ENCODE results near the gene PEX10.

The PEX10 gene

DNA sequence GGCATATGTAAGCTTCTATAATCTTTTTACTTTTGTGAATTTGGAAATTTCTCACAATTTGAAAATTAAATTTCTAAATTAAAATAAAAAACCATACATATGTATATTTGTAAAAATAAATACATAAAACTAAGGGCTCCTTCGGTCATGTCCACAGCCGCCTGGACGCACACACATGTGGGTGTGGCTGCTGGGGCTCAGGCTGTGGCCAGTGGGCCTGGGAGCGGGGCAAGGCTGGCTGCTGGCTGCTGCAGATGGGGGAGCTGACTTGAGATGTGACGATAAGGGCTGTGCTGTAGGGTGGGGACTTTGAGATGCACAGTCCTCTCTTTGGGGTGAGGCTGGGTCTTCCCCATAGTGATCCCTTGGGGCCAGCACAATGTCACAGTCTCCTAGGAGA is 15.9 kb downstream of the PEX10 start:
- H3K27ac ChIP-seq = no peak overlapping the region
- TF ChIP-seq, protein P1, sequence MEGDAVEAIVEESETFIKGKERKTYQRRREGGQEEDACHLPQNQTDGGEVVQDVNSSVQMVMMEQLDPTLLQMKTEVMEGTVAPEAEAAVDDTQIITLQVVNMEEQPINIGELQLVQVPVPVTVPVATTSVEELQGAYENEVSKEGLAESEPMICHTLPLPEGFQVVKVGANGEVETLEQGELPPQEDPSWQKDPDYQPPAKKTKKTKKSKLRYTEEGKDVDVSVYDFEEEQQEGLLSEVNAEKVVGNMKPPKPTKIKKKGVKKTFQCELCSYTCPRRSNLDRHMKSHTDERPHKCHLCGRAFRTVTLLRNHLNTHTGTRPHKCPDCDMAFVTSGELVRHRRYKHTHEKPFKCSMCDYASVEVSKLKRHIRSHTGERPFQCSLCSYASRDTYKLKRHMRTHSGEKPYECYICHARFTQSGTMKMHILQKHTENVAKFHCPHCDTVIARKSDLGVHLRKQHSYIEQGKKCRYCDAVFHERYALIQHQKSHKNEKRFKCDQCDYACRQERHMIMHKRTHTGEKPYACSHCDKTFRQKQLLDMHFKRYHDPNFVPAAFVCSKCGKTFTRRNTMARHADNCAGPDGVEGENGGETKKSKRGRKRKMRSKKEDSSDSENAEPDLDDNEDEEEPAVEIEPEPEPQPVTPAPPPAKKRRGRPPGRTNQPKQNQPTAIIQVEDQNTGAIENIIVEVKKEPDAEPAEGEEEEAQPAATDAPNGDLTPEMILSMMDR (conservative IDR thresholded peaks at IDR 0.05) = no peak

DNA sequence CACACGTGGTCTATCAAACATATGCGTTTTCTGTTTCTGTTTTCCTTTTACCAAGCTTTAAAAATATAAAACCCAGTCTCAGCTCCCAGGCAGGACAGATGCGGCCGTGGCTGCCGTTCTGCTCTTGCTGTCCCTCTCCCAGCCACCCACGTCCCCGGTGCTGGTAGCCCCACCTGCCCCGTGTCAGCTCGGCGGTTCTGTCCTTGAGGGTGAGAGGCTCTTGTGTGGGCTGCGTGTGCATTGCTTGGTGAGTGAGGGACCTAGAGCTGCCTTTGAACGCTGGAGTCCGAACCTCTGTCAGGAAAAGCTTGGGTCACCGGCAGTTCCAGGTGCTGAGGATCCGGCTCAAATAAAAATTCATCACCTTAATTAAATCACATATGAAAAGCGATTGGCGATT is 16.3 kb downstream of the PEX10 start:
- TF ChIP-seq, protein P1 (conservative IDR thresholded peaks at IDR 0.05) = no peak
- peak overlapping the region; percentile 26; the same call in 1 of the 2 replicates for H3K27ac ChIP-seq

DNA sequence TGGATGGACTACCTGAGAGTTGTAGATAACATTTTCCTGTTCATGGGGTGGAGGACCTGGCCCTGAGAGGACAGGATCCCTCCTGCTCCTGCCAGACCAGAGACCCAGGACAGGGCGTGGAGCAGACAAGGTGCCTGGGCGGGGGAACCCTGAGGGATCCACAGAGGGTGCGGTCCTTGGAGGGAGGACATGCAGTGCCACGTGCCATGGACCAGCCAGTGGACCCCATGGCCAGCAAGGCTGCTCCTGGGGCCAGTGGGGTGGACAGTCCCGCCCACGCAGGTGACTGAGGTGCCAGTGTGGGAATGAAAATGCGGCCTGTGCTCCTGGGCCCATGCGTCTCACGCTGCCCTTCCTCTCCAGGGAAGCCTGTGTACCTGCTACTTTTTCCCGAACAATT is 17.1 kb downstream of the PEX10 start:
- TF ChIP-seq, protein P1 (conservative IDR thresholded peaks at IDR 0.05) = no peak
- peak overlapping the region; percentile 26; the same call in 1 of the 2 replicates for H3K27ac ChIP-seq

DNA sequence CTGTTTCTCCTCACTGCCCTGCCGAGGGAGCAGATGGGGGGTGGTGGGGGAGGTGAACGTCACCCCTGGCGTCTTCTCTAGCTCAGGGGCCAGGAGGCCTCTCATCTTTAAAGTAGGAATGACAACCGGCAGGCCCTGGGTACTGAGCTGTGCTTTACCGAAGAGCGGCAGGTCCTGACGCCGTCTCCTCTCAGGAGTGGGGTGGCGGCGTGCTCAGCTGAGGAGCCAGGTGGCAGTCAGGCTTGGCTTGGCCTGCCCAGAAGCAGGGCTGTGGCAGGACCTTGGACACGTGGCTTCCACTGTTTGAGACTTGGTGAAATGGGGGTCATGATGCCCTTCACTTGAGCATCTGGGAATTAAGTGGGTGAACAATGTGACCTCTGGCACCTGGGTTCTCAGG is 17.6 kb downstream of the PEX10 start:
- TF ChIP-seq, protein P1 (conservative IDR thresholded peaks at IDR 0.05) = no peak
- H3K27ac ChIP-seq = peak overlapping the region; percentile 26; the same call in 1 of the 2 replicates

DNA sequence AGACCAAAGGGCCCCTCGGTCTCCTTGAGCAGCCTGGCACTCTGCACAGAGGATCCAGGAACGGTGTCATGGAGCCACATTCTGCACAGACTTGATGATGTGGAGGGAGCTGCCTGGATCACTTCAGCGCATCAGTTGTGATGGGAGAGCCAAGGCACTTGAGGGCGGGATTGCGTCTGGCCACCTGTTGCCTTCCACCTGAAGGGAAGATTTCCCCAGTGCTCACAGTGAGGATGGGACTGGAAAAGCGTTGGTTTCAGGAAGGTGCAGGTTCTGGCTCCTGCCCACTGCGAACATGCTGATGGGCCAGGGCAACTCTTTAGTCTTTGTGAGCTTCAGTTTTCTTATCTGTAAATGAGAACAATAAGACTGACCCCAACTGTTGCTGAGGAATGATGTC is 18.1 kb downstream of the PEX10 start:
- H3K27ac ChIP-seq = peak overlapping the region; percentile 26; the same call in 1 of the 2 replicates
- TF ChIP-seq, protein P1 (conservative IDR thresholded peaks at IDR 0.05) = no peak

DNA sequence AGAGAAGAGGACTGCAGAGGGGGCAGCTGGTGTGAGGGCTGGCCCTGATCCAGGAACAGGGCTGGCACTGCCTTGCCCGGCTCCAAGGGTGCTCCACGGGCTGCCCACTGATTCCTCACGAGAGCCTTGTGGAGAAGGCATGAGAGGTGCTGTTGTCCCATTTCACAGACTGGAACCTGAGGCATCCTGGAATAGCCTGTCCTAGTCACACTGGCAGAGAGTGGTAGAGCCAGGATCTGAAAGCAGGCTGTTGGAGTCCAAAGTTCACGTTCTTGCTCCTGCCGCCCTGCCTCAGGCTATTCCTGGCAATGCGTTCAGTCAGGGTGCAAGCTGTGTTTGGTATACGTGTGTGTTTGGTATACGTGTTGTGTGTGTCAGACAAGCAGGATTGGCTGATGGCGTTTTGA is 18.9 kb downstream of the PEX10 start:
- H3K27ac ChIP-seq = peak overlapping the region; percentile 26; the same call in 1 of the 2 replicates
- TF ChIP-seq, protein P1 (conservative IDR thresholded peaks at IDR 0.05) = no peak

DNA sequence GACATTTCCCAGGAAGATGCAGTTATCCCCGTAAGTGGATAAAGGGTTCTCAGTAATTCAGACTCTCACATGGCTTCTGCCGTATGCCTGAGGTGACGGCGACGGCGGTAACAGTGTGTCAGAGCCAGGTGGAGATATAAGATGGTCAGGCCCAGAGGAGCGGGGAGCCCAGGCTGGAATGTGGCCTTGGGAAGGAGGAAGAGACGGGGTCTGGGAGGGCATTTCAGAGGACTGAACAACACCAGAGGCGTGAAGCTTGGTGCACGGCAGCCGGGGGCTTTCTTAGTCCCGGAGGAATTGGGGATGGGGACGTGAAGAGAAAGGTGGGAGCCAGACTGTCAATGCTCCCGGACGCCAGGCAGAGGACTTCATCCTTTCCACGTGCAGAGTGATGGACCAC is 19.7 kb downstream of the PEX10 start:
- peak overlapping the region; percentile 93 for H3K27ac ChIP-seq

More for the DNA sequence above, 19.7 kb downstream of the PEX10 start:
- TF ChIP-seq, protein P1 (conservative IDR thresholded peaks at IDR 0.05) = no peak

Measured in VCaP (cell line).